CD4-positive, alpha-beta T cell (primary cell): ENCODE data around the gene PRPF19. TPM values are rescaled to one million over a fixed set of nuclear protein-coding genes. Genes with fewer than 3 reads are reported as not detected.

Experiments used
- ATAC-seq: fragments of 200-7000 bp; cut with Tn5 transposase; one replicate; pipeline ENCODE4 v1.10.0; 2022; ENCODE audit warnings: mild to moderate bottlenecking; ENCODE audit not compliant: poor library complexity
- CTCF ChIA-PET: fragments of 350-600 bp; sonication (Branson Sonifier 250); formaldehyde crosslinking; loops from one replicate; lab custom pipeline; 2021; ENCODE audit warnings: antibody characterized with exemption, inconsistent platforms; lab: Charles Lee
- POLR2A ChIA-PET: fragments of 350-600 bp; sonication (Branson Sonifier 250); formaldehyde crosslinking; loops from one replicate; lab custom pipeline; 2021; ENCODE audit warnings: antibody characterized with exemption, inconsistent platforms; lab: Charles Lee
- DNase-seq, 14 experiments: peaks; one replicate each; pipeline ENCODE4 v3.0.0-alpha.2; 2013 to 2020; ENCODE audit warnings: mixed read lengths in 2 of 14
- H3K27ac ChIP-seq, 2 donors: one replicate each; pipeline versions ENCODE4 v1.5.1 to v1.7.0; 2013; ENCODE audit warnings: low read length in 2 of 2, low read depth in 1 of 2, mild to moderate bottlenecking in 1 of 2
- H3K27me3 ChIP-seq, 2 experiments: 1 replicate in 1 of 2; 2 replicates in 1 of 2; pipeline versions ENCODE4 v1.6.1 to v1.7.0; 2013; ENCODE audit warnings: low read length in 2 of 2, control low read depth in 1 of 2, mild to moderate bottlenecking in 1 of 2, moderate library complexity in 1 of 2; ENCODE audit not compliant: insufficient read depth in 2 of 2, control insufficient read depth in 1 of 2
- H3K36me3 ChIP-seq: one replicate; pipeline ENCODE4 v1.6.1; 2013; ENCODE audit warnings: low read length, control low read depth; ENCODE audit not compliant: insufficient read depth
- H3K4me1 ChIP-seq: one replicate; pipeline ENCODE4 v1.6.1; 2013; ENCODE audit warnings: low read length, control low read depth; ENCODE audit not compliant: insufficient read depth
- H3K4me3 ChIP-seq: one replicate; pipeline ENCODE4 v1.5.1; 2013; ENCODE audit warnings: mild to moderate bottlenecking, low read length, moderate library complexity
- H3K9me3 ChIP-seq, 2 experiments: 1 replicate in 1 of 2; 2 replicates in 1 of 2; pipeline versions ENCODE4 v1.6.1 to v1.7.0; 2013; ENCODE audit warnings: low read length in 2 of 2, mild to moderate bottlenecking in 2 of 2, control low read depth in 1 of 2, moderate library complexity in 1 of 2; ENCODE audit not compliant: control insufficient read depth in 1 of 2, insufficient read depth in 1 of 2
- H3K27ac Mint-ChIP-seq: one replicate; pipeline ENCODE4 v1.8.0; 2020; ENCODE audit warnings: mixed read lengths
- H3K27me3 Mint-ChIP-seq: one replicate; pipeline ENCODE4 v1.8.0; 2021; ENCODE audit warnings: mixed read lengths
- H3K36me3 Mint-ChIP-seq: one replicate; pipeline ENCODE4 v1.8.0; 2021; ENCODE audit warnings: low read depth, mixed read lengths
- H3K4me1 Mint-ChIP-seq: one replicate; pipeline ENCODE4 v1.8.0; 2021; ENCODE audit warnings: low read depth, mixed read lengths
- H3K4me3 Mint-ChIP-seq: one replicate; pipeline ENCODE4 v1.8.0; 2020; ENCODE audit warnings: mild to moderate bottlenecking, mixed read lengths
- H3K9me3 Mint-ChIP-seq: one replicate; pipeline ENCODE4 v1.8.0; 2020; ENCODE audit warnings: mixed read lengths
- CTCF ChIP-seq: fragments of 200-600 bp; IDR thresholded peaks from one replicate; pipeline ENCODE4 v1.8.0; 2022; ENCODE audit warnings: antibody characterized with exemption, mild to moderate bottlenecking
- intact Hi-C, 2 experiments: fragments of 100-400 bp; cut with DNase I in 1 of 2; cut with micrococcal nuclease in 1 of 2; formaldehyde crosslinking; loops; one replicate each; pipeline versions ENCODE4 v1.15.1 to v1.9.0; 2023 to 2025; cut with DNase I, micrococcal nuclease
- total RNA-seq, 174 experiments: library from RNA in 2 of 174; stranded (reverse) in 2 of 174; gene quantifications; one replicate each; pipeline ENCODE4 v1.2.3 and lab custom pipeline; 2021 to 2026

The PRPF19 gene
- total RNA-seq, 2 experiments from 2014 or later: 63.2 to 67.3 TPM

GRCh38 chr11:60953781-60954180 is 47.4 kb upstream of the PRPF19 start:
- ATAC-seq (no peak), DNase-seq (peak in 4 of 14 experiments; percentile 10 to 75 (median 42))
- Histone ChIP-seq H3K27ac (peak overlapping the region in 1 of 2 donors; percentile 22), H3K36me3 (no peaks in the 10 kb centered on the region), H3K27me3 (peaks cover 0 to 11% of the 10 kb centered on the region in 2 experiments), H3K9me3 (no peaks in the 10 kb centered on the region), H3K4me3 (no peak overlapping the region), H3K4me1 (peaks cover 29% of the 10 kb centered on the region)
- peaks cover 35% of the 10 kb centered on the region for H3K4me1 Mint-ChIP-seq
- H3K27ac Mint-ChIP-seq: peak overlapping the region; percentile 79
- CTCF ChIA-PET: interaction anchor here (0.7 to 1.6 kb wide), 3 partner anchors 16 to 327 kb away, joined by 3 to 6 read pairs (median 4); no protein-coding TSS in a partner anchor
- intact Hi-C loops: loop anchor here in 1 of 2 experiments (5.0 kb wide), 1 partner anchor 36 kb away; no protein-coding TSS in a partner anchor
- no peak for TF ChIP-seq CTCF
- no peak overlapping the region for H3K4me3 Mint-ChIP-seq
- no peaks in the 10 kb centered on the region for H3K9me3 Mint-ChIP-seq
- H3K36me3 Mint-ChIP-seq: no peaks in the 10 kb centered on the region
- POLR2A ChIA-PET: interaction anchor here (0.6 kb wide), 1 partner anchor 25 kb away, joined by 3 read pairs; no protein-coding TSS in a partner anchor
- H3K27me3 Mint-ChIP-seq: peaks cover 8% of the 10 kb centered on the region

GRCh38 chr11:60952742-60953170 is 46.4 kb upstream of the PRPF19 start:
- Histone ChIP-seq H3K36me3 (no peaks in the 10 kb centered on the region), H3K27me3 (peaks cover 0 to 13% of the 10 kb centered on the region in 2 experiments), H3K9me3 (no peaks in the 10 kb centered on the region), H3K4me3 (peak overlapping the region; percentile 51), H3K4me1 (peaks cover 29% of the 10 kb centered on the region), H3K27ac (peak overlapping the region in 1 of 2 donors; percentile 73)
- ATAC-seq (no peak), DNase-seq (no peak)
- H3K27me3 Mint-ChIP-seq: peaks cover 8% of the 10 kb centered on the region
- intact Hi-C loops: loop anchor here in 1 of 2 experiments (5.0 kb wide), 1 partner anchor 35 kb away; no protein-coding TSS in a partner anchor
- H3K9me3 Mint-ChIP-seq: no peaks in the 10 kb centered on the region
- POLR2A ChIA-PET: interaction anchor here (1.0 kb wide), 1 partner anchor 40 kb away, joined by 3 read pairs; no protein-coding TSS in a partner anchor
- H3K36me3 Mint-ChIP-seq: no peaks in the 10 kb centered on the region
- peak overlapping the region; percentile 79 for H3K27ac Mint-ChIP-seq
- H3K4me1 Mint-ChIP-seq: peaks cover 35% of the 10 kb centered on the region
- no peak for TF ChIP-seq CTCF
- peak overlapping the region; percentile 89 for H3K4me3 Mint-ChIP-seq
- CTCF ChIA-PET: interaction anchor here (1.0 to 1.6 kb wide), 3 partner anchors 17 to 54 kb away, joined by 3 to 4 read pairs (median 3); no protein-coding TSS in a partner anchor

- POLR2A ChIA-PET: interaction anchor here (1.0 kb wide), 1 partner anchor 39 kb away, joined by 3 read pairs; no protein-coding TSS in a partner anchor
- DNase-seq: peak in 10 of 14 experiments; percentile 19 to 78 (median 44)
- H3K27ac Mint-ChIP-seq: peak within 1 kb of the TSS; percentile 79
- peak within 1 kb of the TSS; percentile 4 to 73 for H3K27ac ChIP-seq
- intact Hi-C loops: loop anchor here in 1 of 2 experiments (5.0 kb wide), 1 partner anchor 35 kb away; no protein-coding TSS in a partner anchor
- peaks cover 8% of the 10 kb centered on the region for H3K27me3 Mint-ChIP-seq
- H3K4me1 ChIP-seq: peaks cover 29% of the 10 kb centered on the region
- H3K9me3 Mint-ChIP-seq: no peaks in the 10 kb centered on the region
- H3K4me1 Mint-ChIP-seq: peaks cover 35% of the 10 kb centered on the region
- H3K4me3 Mint-ChIP-seq: peak within 1 kb of the TSS; percentile 89
- H3K4me3 ChIP-seq: peak within 1 kb of the TSS; percentile 51
- no peaks in the 10 kb centered on the region for H3K36me3 Mint-ChIP-seq
- H3K36me3 ChIP-seq: no peaks in the 10 kb centered on the region
- peaks cover 0 to 13% of the 10 kb centered on the region in 2 experiments for H3K27me3 ChIP-seq
- ATAC-seq: peak; percentile 79
- TF ChIP-seq CTCF: no peak
- CTCF ChIA-PET: interaction anchor here (1.2 kb wide), 1 partner anchor 37 kb away, joined by 3 read pairs; no protein-coding TSS in a partner anchor
- no peaks in the 10 kb centered on the region for H3K9me3 ChIP-seq
Observed at GRCh38 chr11:60951904-60952741, 45.7 kb upstream of the PRPF19 start, which contains the start of gene SLC15A3. SLC15A3 (minus strand) TSS chr11:60952176; CDS start chr11:60951551, 625 bp downstream.
